GM20431 (cell line): ENCODE measurements around the gene TOMM40L.

Experiments
- in situ Hi-C: fragments of 300-500 bp; cut with MseI, MboI; formaldehyde crosslinking; loops from one replicate; pipeline ENCODE4 v1.15.0; 2020; ENCODE audit warnings: low sequenced_read_pairs; ENCODE audit not compliant: unreplicated experiment

Gene TOMM40L

DNA sequence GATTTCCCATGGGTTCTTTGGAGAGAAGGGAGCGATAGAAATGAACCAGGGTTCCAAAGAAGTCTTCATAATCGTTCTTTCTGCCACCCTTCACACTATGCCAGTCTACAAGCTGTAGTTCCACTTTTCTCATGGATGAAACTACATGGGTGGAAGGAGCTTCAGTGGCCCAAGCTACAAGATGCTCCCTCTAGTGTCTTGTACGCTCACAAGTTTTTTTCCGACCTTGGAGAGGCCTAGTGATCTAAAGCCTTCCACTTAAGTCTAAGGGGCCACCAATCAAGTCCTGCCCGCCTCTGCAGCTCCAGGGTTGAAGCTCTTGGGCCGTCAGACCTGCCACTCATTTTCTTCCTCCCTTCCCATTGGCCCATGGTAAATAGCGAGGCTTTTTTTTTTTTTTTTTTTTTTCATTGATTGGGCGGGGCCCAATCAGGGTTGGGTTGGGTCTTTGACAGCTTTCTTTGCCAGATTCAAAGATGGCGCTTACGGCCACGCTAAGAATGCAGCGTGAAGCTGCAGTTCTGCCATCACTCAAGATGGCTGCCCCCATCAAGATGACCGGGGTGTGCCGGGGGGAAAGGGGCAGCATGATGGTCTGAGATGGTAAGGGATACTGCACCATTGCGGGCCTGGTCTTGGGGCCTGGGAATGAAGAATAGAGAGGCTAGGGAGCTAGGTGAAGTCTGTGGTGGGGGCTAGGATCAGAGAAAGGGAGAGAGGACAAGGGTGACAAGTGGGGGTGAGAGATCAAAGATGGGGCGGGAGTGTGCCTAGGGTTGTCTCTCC is at the start of gene TOMM40L:
TOMM40L (plus strand) TSS at position 527 of the 786 bp plus-strand sequence. CDS start 430 bp downstream, outside the sequence.
- in situ Hi-C loops: loop anchor here (10.0 kb wide), 1 partner anchor 149 kb away; no protein-coding TSS in a partner anchor

GRCh38 chr1:161176468-161177111 is 49.3 kb upstream of the TOMM40L start:
- in situ Hi-C loops: no loop called here

- in situ Hi-C loops: no loop called here
Measured at GRCh38 chr1:161177112-161177935, 48.5 kb upstream of the TOMM40L start, which contains the start of gene B4GALT3. TSS of gene B4GALT3 (minus strand) at chr1:161177507. CDS start at chr1:161176060, 1,447 bp downstream.

DNA sequence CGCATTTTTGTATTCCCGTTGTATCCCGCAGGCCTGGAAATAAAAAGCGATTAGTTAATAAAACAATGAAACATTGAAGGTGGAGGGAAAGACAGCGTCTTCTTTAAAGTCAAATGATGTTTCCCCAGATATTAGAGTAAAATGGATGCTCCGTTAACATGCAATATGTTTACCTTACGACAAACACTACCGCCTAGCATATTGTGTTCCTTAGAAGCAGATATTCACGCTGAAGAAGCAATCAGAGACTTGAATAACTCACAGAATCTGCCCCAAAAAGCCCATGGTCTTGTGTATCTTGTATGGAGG is 48.0 kb upstream of the TOMM40L start:
- in situ Hi-C loops: no loop called here

DNA sequence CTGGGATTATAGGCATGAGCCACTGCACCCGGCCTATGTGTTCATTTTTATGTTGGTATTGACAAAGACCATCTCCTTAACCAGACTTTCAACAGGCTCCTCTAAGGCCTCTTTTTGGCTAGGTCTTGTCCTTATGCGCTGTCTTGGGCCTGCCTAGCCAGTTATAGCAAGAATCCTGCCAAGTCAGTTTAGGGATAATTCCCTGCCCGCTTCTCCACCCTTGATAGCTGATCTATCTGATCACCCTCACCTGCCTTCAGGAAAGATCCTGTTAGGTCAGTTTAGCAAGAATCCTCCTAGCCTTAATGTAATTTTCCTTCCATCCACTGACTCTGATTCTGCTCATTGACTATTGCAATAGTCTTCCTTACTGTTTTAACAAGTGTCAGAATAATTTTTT is 46.2 kb upstream of the TOMM40L start:
- in situ Hi-C loops: no loop called here

GRCh38 chr1:161180639-161181038 is 45.2 kb upstream of the TOMM40L start:
- in situ Hi-C loops: no loop called here

DNA sequence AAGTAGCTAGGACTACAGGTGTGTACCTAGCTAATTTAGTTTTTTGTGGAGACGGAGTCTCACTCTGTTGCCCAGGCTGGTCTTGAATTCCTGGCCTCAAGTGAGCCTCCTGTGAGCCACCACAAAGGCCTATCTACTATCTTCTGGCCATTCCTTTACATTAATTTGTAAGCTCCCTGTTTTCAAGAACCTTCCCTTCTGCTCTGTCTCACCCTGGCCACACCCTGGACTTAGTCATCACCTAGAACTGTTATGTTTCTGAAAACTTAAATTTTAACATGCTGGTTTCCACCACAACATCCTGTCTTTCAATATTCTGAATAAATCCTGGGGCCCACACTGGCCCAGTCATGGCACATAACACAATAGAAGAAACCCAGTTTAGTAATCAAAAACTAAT is 43.6 kb upstream of the TOMM40L start:
- in situ Hi-C loops: no loop called here

GRCh38 chr1:161185282-161185682 is 40.6 kb upstream of the TOMM40L start:
- in situ Hi-C loops: no loop called here

DNA sequence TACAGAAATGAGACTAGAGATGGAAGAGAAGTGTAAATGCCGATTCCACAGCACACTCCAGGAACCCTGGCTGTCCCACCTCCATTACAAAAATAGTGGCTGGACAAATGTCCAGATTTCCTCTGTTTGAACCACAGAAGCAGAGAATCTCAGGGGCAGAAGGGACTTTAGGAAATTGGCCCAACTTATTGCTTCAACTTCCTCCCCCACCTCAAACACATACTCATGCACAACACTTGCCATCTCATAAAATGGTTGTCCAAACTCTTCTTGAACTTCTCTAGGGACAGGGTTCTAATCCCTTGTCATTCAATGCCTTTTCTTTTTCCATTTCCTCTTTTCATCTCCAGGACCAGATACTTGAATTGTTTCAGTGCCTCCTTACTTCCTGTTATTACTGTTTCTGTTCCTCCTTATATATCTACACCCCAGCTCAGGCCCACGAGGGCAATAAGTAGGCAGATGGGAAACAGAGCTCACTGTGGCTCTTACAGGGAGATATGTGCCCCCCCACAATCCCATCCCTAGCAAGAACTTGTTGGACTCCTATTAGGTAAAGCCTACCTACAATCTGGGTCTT is 40.0 kb upstream of the TOMM40L start:
- in situ Hi-C loops: no loop called here

GRCh38 chr1:161187311-161187710 is 38.5 kb upstream of the TOMM40L start:
- in situ Hi-C loops: no loop called here

DNA sequence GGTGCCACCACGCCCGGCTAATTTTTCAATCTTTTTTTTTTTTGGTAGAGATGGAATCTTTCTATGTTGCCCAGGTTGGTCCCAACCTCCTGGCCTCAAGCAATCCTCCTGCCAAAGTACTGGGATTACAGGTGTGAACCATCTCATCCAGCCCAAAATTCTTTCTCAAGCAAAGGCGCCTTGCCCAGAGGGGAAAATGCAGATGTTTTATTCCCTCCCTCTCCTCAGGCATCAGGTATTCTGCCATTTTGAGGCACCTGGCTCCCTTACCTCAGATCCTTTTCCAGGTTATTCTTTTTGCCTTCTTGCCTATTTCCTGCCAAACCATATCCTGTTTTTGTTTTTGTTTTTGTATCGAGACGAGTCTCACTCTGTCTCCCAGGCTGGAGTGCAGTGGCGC is 37.5 kb upstream of the TOMM40L start:
- in situ Hi-C loops: no loop called here

DNA sequence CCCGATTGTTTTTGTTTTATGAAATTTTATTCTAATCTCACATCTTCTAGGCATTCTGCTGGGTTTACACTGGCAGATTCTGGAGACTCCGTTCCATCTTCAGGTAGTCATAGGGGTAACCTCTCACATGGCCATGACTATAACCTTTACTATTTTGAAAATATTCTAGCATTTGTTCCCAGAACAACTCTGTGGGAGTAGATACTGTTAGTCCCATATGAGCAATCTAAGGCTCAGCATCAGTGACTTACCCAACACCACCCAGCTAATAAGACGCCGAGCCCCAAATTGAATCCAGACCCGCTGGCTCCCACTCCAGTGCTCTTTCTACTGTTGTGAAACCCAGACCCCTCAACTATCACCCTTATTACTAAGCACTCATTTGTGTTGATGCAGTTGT is 36.8 kb upstream of the TOMM40L start:
- in situ Hi-C loops: no loop called here

- in situ Hi-C loops: no loop called here
Measured at GRCh38 chr1:161190962-161191521, 34.8 kb upstream of the TOMM40L start.

DNA sequence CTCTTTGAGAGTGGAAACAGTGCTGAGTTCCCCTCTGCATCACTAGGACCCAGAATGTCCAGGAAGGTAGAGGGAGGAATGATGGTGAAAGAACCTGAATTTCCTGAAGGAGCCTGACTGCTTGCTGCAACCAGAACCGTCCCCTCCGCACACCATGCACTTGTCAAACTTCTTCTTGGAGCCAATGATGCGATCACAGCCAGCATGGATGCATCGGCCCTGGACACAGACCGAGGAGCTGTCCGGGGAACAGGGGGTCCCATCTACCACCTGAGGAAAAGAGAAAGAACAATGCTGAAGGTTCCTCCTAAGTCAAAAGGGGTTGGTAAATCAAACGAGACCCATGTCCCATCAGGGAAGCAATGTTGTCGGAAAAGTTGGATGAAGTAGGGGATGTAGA is 33.9 kb upstream of the TOMM40L start:
- in situ Hi-C loops: no loop called here

DNA sequence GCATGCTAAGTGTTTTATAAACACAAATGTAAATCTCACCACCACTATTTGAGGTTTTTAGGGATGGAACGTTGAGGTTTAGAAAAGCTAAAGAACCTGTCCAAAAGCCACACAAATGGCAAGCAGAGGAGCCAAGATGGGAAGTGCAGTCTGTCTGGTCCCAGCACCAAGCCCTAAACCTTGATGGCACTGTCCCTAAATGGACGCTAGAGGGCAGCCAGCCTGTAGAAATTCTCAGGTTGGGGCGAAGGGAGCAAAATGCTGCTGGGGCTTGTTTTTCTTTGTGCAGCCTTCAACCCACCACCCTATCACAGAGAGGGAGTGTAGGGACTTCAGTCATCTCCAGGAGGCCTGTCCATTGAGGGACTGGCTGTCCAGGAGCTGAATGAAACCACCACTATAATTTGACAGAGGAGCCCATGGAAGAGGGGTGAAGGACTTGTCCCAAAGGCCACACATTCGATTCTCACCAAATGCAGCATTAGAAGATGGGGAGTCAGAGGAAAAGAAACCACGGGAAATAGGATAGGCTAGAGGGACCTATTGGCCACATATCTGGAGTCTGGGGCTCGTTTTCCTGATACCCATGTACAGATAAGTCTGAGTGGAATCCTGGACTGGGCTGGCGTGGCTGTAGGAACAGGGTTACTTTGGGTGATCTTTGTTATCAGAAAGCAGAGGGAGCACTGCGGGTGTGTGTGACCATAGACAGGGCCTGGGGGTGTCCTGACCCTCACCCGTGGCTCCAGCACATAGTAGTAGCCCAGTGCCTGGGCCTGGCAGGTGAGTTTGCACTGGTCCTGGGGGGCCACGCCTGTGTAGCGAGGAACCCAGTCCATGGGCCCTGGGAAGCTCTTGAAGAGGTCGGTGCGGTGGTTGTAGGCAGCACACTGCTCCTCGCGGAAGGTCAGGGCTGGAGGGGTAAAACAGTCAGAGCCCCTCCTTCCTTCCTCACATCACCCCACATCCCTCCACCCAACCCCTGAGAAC is 33.1 kb upstream of the TOMM40L start:
- in situ Hi-C loops: no loop called here

DNA sequence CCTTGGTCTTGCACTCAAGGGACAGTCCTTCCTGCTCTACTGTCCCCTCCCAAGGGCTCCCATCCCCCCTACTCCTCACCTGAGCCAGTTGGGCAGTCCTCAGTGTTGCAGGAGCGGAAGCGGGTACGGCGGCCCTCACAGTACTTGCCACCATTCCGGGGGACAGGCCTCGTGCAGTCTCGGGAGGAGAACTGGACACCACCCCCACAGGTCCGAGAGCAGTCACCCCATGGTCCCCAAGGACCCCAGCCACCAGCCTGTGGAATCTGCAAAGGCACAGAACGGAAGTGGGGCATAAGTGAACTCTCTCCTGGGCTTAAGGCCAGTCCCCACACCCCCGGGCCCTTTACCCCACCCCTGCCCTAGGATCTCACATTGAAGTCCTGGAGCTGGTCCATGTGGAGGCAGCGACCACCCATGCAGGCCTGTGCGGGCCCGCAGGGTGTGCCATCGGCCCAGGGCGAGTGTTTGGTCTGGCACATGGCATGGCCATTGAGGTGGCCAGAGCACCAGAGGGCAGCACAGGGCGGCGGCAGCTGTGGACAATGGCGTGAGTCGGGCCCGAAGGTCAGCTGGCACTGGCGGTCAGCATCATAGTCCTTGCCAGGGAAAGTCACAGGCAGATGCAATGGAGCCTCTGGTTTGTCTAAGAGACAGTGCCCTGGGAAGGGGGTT is 32.2 kb upstream of the TOMM40L start:
- in situ Hi-C loops: no loop called here

- in situ Hi-C loops: no loop called here
Measured at GRCh38 chr1:161195171-161195570, 30.7 kb upstream of the TOMM40L start.

- in situ Hi-C loops: no loop called here
Measured at GRCh38 chr1:161196111-161196510, 29.7 kb upstream of the TOMM40L start.
